ENCODE measurements around the gene MSS51.

Gene MSS51

DNA sequence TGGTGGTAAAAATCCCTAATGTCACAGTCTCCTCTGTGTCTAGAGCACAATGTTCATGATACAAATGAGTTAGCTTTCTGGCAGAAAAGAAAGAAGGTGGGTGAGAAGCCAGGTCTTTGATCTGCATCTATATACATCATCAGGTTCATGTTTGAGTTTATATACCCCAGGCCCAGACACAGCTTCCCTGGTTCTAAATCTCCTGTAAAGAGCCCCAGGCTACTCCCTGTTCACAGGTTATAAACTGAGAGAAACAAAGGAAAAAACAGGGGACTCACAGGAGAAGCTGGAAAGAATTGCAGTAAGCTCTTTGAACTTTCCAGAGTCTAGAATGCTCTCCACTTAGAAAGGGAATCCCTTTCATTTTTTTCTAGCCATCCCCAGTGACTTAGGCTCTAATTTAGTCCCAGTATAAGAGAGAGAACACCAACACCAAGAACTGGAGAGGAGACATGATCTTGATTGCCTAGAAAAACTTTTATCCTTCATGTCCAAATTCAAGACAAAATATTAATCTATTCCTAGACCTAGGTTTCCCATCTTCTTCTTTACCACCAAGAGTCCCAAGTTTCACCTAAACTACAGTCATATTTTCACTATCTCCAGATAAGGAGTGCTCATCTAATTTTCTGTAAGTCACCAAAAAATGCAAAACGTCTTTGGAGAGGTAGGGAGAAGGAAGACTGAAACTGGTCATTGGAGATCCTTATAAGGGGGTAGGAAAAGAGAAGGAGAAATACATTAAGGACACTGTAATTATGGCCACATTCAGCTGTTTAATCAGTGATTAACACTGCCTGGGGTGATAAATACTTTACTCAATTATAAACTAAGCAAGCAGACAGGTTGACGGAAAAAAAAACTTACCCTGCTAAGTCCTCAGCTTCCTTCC lies 469 bp downstream of the MSS51 start:
- Histone ChIP-seq H3K4me3 (ENCODE audit: low read depth, low read length) (no peak overlapping the region), H3K36me3 (replicated peaks) (peaks cover 9% of the 10 kb centered on the region), H3K27me3 (replicated peaks) (no peaks in the 10 kb centered on the region), H3K27ac (no peak overlapping the region)
- no peak for DNase-seq
- TF ChIP-seq, protein P1, sequence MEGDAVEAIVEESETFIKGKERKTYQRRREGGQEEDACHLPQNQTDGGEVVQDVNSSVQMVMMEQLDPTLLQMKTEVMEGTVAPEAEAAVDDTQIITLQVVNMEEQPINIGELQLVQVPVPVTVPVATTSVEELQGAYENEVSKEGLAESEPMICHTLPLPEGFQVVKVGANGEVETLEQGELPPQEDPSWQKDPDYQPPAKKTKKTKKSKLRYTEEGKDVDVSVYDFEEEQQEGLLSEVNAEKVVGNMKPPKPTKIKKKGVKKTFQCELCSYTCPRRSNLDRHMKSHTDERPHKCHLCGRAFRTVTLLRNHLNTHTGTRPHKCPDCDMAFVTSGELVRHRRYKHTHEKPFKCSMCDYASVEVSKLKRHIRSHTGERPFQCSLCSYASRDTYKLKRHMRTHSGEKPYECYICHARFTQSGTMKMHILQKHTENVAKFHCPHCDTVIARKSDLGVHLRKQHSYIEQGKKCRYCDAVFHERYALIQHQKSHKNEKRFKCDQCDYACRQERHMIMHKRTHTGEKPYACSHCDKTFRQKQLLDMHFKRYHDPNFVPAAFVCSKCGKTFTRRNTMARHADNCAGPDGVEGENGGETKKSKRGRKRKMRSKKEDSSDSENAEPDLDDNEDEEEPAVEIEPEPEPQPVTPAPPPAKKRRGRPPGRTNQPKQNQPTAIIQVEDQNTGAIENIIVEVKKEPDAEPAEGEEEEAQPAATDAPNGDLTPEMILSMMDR (IDR thresholded peaks at IDR 0.05; ENCODE audit: low read depth, low read length, missing control alignments): no peak
- in situ Hi-C loops (cut with HindIII; ENCODE audit: low pct_ligation_motif_present, low sequenced_read_pairs): no loop called here

DNA sequence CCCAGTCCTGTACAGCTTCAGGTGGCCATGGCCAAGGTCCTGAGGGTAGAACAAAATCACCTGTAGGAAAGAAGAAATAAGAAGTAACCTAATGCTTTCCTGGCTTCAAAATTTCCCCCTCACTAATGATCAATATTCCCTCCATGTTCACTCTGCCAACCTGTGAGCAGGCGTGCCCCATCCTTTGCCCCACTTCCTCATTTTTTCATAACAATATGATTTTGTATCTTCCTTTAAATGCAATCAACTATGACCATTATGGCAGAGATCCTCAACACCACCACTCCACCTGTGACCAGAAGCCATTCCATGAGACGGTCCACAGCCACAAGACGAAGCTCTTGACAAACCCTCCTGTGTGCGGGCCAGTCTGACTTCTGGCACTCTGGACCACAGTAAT lies 7.0 kb downstream of the MSS51 start:
- in situ Hi-C loops (cut with HindIII; ENCODE audit: low pct_ligation_motif_present, low sequenced_read_pairs): no loop called here
- Histone ChIP-seq H3K36me3 (replicated peaks) (peaks cover 42% of the 10 kb centered on the region), H3K27me3 (replicated peaks) (no peaks in the 10 kb centered on the region), H3K4me3 (ENCODE audit: low read depth, low read length) (no peak overlapping the region), H3K27ac (no peak overlapping the region)
- DNase-seq: no peak
- TF ChIP-seq, protein P1 (IDR thresholded peaks at IDR 0.05; ENCODE audit: low read depth, low read length, missing control alignments): no peak

DNA sequence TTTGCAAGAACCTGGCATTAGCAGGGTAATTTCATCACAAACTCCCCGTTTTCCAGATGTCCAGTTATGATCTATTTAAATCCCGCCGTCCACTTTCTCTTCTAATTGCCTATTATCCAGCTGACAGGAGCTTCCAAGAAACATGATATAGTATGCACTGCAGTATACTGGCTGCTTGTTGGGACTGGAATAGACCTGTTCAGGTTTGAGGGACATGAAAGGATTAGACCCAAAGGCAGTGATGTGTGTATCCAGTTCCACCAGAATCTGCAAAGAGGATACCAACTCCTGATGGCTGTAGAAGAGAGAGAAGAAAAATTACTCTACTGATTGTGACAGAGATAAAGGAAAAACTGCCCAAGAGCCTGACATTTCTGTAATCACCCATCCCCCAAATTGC lies 8.9 kb downstream of the MSS51 start:
- no peak overlapping the region for H3K27ac ChIP-seq
- H3K27me3 ChIP-seq (replicated peaks): no peaks in the 10 kb centered on the region
- no peak overlapping the region for H3K4me3 ChIP-seq (ENCODE audit: low read depth, low read length)
- no peak for DNase-seq
- TF ChIP-seq, protein P1 (IDR thresholded peaks at IDR 0.05; ENCODE audit: low read depth, low read length, missing control alignments): no peak
- in situ Hi-C loops (cut with HindIII; ENCODE audit: low pct_ligation_motif_present, low sequenced_read_pairs): no loop called here
- peaks cover 42% of the 10 kb centered on the region for H3K36me3 ChIP-seq (replicated peaks)

DNA sequence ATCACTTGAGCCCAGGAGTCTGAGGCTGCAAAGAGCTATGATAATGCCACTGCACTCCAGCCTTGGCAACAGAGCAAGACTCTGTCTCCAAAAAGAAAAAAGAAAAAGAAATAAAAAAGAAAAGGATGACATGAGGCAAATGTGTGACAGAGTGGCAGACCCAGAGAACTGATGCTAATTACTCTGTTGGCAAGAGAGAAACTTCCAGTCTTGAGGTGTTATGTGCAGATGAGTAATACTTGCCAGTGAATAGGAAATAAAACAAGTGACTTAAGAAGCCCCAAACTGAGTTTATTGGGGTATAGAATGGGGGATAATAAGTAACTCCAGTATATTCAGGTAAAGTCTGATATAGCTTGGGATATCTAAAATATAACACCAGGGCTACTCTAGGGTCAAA lies 10.1 kb downstream of the MSS51 start:
- in situ Hi-C loops (cut with HindIII; ENCODE audit: low pct_ligation_motif_present, low sequenced_read_pairs): no loop called here
- TF ChIP-seq, protein P1 (IDR thresholded peaks at IDR 0.05; ENCODE audit: low read depth, low read length, missing control alignments): no peak
- H3K27ac ChIP-seq: no peak overlapping the region
- H3K4me3 ChIP-seq (ENCODE audit: low read depth, low read length): no peak overlapping the region
- peaks cover 42% of the 10 kb centered on the region for H3K36me3 ChIP-seq (replicated peaks)
- no peak for DNase-seq
- H3K27me3 ChIP-seq (replicated peaks): no peaks in the 10 kb centered on the region

DNA sequence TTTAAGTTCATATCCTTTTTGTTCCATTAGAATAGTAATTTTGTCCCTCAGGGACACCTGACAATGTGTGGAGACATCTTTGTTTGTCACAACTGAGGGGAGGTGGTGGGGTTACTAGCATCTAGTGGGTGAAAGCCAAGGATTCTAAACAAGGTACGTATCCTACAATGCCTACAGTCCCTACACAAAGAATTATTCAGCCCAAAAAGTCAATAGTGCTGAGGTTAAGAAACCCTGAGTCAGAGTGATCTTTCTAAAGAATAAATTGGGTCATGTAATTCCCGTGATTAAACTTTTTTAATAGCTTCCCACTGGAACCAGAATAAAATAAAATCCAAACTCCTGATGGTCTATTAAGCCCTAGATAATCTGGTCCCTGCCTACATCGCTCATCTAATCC lies 16.8 kb downstream of the MSS51 start:
- DNase-seq: no peak
- Histone ChIP-seq H3K36me3 (replicated peaks) (no peaks in the 10 kb centered on the region), H3K4me3 (ENCODE audit: low read depth, low read length) (no peak overlapping the region), H3K27ac (no peak overlapping the region), H3K27me3 (replicated peaks) (no peaks in the 10 kb centered on the region)
- TF ChIP-seq, protein P1 (IDR thresholded peaks at IDR 0.05; ENCODE audit: low read depth, low read length, missing control alignments): no peak
- in situ Hi-C loops (cut with HindIII; ENCODE audit: low pct_ligation_motif_present, low sequenced_read_pairs): no loop called here

All from brain microvascular endothelial cell (primary cell).